DND-41 (cell line): ENCODE measurements around the gene CYTH4.
"Not testable (repeated sequence)": the region's sequence is repeated elsewhere in the genome, so short reads cannot be mapped to it uniquely, and the experiment has no call there.

ENCODE experiments used
- ATAC-seq: fragments of 200-7000 bp; cut with Tn5 transposase; 3 replicates; pipeline ENCODE4 v1.9.1; 2021; ENCODE audit warnings: low read depth; ENCODE audit not compliant: insufficient read depth
- DNase-seq: peaks from one replicate; pipeline ENCODE4 v3.0.0-alpha.2; 2020
- H2AFZ ChIP-seq: 2 replicates; pipeline ENCODE4 v1.6.0; 2012; ENCODE audit warnings: low read depth, low read length
- H3K27ac ChIP-seq: 2 replicates; pipeline ENCODE4 v1.5.1; 2012; ENCODE audit warnings: low read length, inconsistent platforms
- H3K27me3 ChIP-seq: fragments of 200-600 bp; sonication (generic); 2 replicates; pipeline ENCODE4 v1.6.0; 2012; ENCODE audit warnings: low read length, mild to moderate bottlenecking, inconsistent platforms; ENCODE audit not compliant: insufficient read depth, poor library complexity
- H3K36me3 ChIP-seq: 2 replicates; pipeline ENCODE4 v1.5.1; 2012; ENCODE audit warnings: low read length, inconsistent platforms; ENCODE audit not compliant: insufficient read depth
- H3K4me1 ChIP-seq: 2 replicates; pipeline ENCODE4 v1.5.1; 2012; ENCODE audit warnings: mild to moderate bottlenecking, low read length; ENCODE audit not compliant: insufficient read depth
- H3K4me2 ChIP-seq: 2 replicates; pipeline ENCODE4 v1.6.0; 2012; ENCODE audit warnings: mild to moderate bottlenecking, moderate library complexity, low read length, inconsistent platforms; ENCODE audit not compliant: insufficient read depth
- H3K4me3 ChIP-seq, 2 experiments: fragments of 200-600 bp in 1 of 2; shearing (Covaris generic) in 1 of 2; 2 replicates each; pipeline ENCODE4 v1.5.1; 2012 to 2016; ENCODE audit warnings: inconsistent platforms in 2 of 2, low read length in 2 of 2, mild to moderate bottlenecking in 2 of 2, low read depth in 1 of 2, moderate library complexity in 1 of 2
- H3K79me2 ChIP-seq: 2 replicates; pipeline ENCODE4 v1.6.0; 2012; ENCODE audit warnings: low read length, inconsistent platforms; ENCODE audit not compliant: insufficient read depth
- H3K9ac ChIP-seq: 2 replicates; pipeline ENCODE4 v1.6.0; 2012; ENCODE audit warnings: low read depth, mild to moderate bottlenecking, inconsistent platforms, low read length, moderate library complexity
- H3K9me3 ChIP-seq: 2 replicates; pipeline ENCODE4 v1.5.1; 2012; ENCODE audit warnings: low read length, moderate library complexity, mild to moderate bottlenecking, inconsistent platforms; ENCODE audit not compliant: insufficient read depth, severe bottlenecking
- H4K20me1 ChIP-seq: 2 replicates; pipeline ENCODE4 v1.6.0; 2012; ENCODE audit warnings: low read length; ENCODE audit not compliant: insufficient read depth
- EZH2 ChIP-seq: IDR thresholded peaks from 3 replicates; pipeline ENCODE4 v1.6.1; 2012; ENCODE audit warnings: borderline replicate concordance, low read depth, mild to moderate bottlenecking, moderate library complexity, low read length, inconsistent platforms; ENCODE audit not compliant: severe bottlenecking
- TF ChIP-seq, protein P1 (sequence below): IDR thresholded peaks from 2 replicates; pipeline ENCODE4 v1.5.1; 2012; ENCODE audit warnings: borderline replicate concordance, low read length, moderate library complexity, mild to moderate bottlenecking; ENCODE audit not compliant: poor library complexity, severe bottlenecking; ENCODE audit errors: extremely low read depth

The CYTH4 gene, protein sequence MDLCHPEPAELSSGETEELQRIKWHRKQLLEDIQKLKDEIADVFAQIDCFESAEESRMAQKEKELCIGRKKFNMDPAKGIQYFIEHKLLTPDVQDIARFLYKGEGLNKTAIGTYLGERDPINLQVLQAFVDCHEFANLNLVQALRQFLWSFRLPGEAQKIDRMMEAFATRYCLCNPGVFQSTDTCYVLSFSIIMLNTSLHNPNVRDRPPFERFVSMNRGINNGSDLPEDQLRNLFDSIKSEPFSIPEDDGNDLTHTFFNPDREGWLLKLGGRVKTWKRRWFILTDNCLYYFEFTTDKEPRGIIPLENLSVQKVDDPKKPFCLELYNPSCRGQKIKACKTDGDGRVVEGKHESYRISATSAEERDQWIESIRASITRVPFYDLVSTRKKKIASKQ

DNA sequence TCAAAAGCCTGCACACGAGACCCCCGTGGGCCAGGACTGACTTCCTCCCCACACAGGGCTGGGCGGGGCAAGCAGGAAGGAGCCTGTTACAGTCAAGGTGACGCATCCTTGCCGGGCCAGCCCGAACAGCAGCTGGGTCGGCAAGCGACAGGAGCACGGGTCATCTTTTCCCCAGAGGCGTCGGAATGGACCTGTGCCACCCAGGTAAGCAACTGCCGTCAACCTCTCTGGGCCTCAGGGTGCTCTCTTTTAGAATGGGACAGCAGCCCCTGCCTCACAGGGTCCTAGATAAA, at the start of gene CYTH4:
TSS of gene CYTH4 (plus strand) at position 124 of the 293 bp plus-strand sequence. CDS start at position 186, 62 bp downstream.
- peaks cover 17% of the 10 kb centered on the region for H3K4me1 ChIP-seq
- no peak within 1 kb of the TSS for H3K4me3 ChIP-seq
- H3K9ac ChIP-seq: no peak within 1 kb of the TSS
- no peak within 1 kb of the TSS for H3K27ac ChIP-seq
- DNase-seq (no peak), ATAC-seq (no peak)
- TF ChIP-seq EZH2: no peak
- TF ChIP-seq, protein P1, sequence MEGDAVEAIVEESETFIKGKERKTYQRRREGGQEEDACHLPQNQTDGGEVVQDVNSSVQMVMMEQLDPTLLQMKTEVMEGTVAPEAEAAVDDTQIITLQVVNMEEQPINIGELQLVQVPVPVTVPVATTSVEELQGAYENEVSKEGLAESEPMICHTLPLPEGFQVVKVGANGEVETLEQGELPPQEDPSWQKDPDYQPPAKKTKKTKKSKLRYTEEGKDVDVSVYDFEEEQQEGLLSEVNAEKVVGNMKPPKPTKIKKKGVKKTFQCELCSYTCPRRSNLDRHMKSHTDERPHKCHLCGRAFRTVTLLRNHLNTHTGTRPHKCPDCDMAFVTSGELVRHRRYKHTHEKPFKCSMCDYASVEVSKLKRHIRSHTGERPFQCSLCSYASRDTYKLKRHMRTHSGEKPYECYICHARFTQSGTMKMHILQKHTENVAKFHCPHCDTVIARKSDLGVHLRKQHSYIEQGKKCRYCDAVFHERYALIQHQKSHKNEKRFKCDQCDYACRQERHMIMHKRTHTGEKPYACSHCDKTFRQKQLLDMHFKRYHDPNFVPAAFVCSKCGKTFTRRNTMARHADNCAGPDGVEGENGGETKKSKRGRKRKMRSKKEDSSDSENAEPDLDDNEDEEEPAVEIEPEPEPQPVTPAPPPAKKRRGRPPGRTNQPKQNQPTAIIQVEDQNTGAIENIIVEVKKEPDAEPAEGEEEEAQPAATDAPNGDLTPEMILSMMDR: no peak
- H3K4me2 ChIP-seq: no peak within 1 kb of the TSS
- H4K20me1 ChIP-seq: peaks cover 4% of the 10 kb centered on the region
- H3K9me3 ChIP-seq: no peaks in the 10 kb centered on the region
- H3K36me3 ChIP-seq: no peaks in the 10 kb centered on the region
- no peaks in the 10 kb centered on the region for H3K27me3 ChIP-seq
- no peak within 1 kb of the TSS for H2AFZ ChIP-seq
- H3K79me2 ChIP-seq: no peaks in the 10 kb centered on the region

DNA sequence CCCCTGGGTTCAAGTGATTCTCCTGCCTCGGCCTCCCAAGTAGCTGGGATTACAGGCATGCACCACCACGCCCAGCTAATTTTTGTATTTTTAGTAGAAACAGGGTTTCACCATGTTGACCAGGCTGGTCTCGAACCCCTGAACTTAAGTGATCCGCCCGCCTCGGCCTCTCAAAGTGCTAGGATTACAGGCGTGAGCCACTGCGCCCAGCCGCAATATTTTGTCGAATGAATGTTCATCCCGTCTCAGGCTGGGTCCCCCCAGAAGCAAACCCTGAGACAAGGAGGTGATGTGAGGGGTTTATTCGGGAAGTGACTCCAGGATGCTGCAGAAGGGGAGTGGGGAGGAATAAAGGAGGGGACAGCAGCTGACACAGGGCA, 48.9 kb upstream of the CYTH4 start:
- not testable (repeated sequence) for H3K4me3 ChIP-seq, DNase-seq, H3K4me2 ChIP-seq, H2AFZ ChIP-seq, H3K9me3 ChIP-seq, H3K27me3 ChIP-seq, H3K9ac ChIP-seq, H3K27ac ChIP-seq, ATAC-seq
- peaks cover 67% of the 10 kb centered on the region for H3K79me2 ChIP-seq
- H3K4me1 ChIP-seq: peaks cover 55% of the 10 kb centered on the region
- peaks cover 62% of the 10 kb centered on the region for H4K20me1 ChIP-seq
- peaks cover 90% of the 10 kb centered on the region for H3K36me3 ChIP-seq

DNA sequence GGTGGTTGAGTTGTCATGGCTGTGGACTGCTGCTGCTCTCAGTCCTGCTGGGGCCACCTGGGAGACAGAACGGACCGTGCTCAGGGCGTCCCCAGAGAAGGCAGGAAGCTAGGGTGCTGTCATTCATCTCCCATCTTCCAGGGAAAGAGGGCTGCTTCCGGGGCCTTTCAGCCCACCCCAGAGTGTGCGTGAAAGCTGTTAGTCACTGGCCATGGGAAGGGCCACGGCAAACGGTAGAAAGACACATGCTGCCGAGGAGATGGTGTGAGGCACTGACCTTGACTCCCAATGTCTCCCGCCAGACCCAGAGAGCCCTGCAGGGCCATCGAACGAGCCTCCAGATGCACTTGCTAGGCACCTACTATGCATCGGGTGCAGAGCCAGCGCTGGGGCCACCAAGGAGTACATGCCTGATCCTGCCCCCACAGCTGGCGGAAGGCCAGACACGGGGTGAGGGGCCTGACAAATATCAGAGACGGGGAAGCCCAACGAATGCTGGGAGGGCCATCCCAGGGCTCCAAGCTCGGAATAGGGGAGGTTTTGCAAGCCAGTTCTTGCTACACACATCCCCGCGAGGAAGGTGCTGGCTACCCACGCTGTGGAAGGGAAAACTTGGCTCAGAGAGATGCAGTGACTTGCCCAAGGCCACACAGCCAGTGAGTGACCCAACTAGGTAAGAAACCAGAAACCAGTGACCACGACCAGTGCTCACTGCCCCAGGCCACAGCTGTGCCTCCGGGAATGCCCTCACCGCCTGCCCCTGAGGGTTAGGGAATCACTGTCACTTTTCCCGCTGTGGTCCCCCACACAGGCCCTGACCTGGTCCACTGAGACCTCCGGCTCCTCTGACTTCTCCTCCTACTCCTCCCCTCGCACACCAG, 48.3 kb upstream of the CYTH4 start:
- TF ChIP-seq, protein P1: no peak
- no peak for TF ChIP-seq EZH2
- no peak overlapping the region for H2AFZ ChIP-seq
- H3K27me3 ChIP-seq: no peaks in the 10 kb centered on the region
- H3K4me1 ChIP-seq: peaks cover 57% of the 10 kb centered on the region
- H3K4me3 ChIP-seq: no peak overlapping the region
- H3K79me2 ChIP-seq: peaks cover 67% of the 10 kb centered on the region
- H3K9me3 ChIP-seq: no peaks in the 10 kb centered on the region
- no peak overlapping the region for H3K4me2 ChIP-seq
- peaks cover 67% of the 10 kb centered on the region for H4K20me1 ChIP-seq
- DNase-seq (no peak), ATAC-seq (no peak)
- peaks cover 90% of the 10 kb centered on the region for H3K36me3 ChIP-seq
- H3K9ac ChIP-seq: no peak overlapping the region
- H3K27ac ChIP-seq: peak overlapping the region; percentile 19; the same call in 1 of the 2 replicates
